NCI-H2029 (cell line): Measurements from ENCODE around the gene ADM5.
"Not testable (repeated sequence)": the region's sequence is repeated elsewhere in the genome, so short reads cannot be mapped to it uniquely, and the experiment has no call there.

ENCODE experiments used
- DNase-seq: peaks from one replicate; lab custom pipeline; 2025; lab: John Stamatoyannopoulos, UW

Gene ADM5

DNA sequence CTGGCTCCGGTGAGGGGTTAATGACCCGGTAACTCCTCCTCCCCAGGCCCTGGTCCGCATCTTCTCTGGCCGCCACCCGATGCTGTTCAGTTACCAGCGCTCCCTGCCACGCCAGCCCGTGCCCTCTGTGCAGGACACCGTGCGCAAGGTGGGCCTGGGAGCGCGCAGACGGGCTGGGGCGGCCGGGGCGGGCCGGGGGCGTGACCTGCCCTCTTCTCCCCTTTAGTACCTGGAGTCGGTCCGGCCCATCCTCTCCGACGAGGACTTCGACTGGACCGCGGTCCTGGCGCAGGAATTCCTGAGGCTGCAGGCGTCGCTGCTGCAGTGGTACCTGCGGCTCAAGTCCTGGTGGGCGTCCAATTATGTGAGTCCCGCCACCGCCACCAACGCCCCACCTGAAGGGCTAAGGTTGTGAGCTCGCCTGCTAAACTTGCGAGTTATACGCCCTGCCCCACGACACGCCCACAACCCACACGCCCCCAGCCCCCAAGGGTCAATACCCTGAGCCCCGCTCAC, 11.9 kb downstream of the ADM5 start:
- DNase-seq, result no peak

DNA sequence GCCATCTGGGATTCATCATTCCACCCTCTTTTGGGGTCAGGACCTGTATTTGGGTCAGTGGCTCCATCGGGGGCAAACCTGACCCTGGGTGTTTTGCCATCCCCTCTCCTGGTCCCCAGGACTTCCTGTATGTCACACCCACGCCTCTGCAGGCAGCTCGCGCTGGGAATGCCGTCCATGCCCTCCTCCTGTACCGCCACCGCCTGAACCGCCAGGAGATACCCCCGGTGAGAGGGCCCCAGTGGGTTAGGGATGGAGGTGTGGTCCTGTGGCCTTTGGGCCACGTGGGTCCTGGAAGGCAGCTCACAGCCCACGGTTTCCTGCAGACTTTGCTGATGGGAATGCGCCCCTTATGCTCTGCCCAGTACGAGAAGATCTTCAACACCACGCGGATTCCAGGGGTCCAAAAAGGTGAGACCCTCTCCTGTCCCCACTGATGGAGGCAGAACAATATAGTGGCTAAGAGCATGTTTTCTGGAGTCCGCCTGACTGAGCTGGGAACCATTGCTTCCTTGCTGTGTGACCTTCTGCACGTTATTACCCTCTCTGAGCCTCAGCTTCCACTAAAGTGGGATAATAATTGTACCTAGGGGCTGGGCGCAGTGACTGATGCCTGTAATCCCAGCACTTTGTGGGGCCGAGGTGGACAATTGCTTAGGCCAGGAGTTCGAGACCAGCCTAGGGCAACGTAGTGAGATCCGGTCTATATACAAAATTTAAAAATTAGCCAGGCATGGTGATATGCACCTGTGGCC, 15.7 kb downstream of the ADM5 start:
- no peak for DNase-seq

DNA sequence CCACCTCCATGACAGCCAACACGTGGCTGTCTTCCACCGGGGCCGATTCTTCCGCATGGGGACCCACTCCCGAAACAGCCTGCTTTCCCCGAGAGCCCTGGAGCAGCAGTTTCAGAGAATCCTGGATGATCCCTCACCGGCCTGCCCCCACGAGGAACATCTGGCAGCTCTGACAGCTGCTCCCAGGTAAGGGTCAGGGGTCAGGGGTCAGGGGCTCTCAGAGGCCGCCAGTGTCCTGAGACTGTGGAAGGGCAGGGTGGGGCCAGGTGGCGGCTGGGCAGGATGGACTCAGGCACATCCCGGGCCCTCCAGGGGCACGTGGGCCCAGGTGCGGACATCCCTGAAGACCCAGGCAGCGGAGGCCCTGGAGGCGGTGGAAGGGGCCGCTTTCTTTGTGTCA, 16.5 kb downstream of the ADM5 start:
- DNase-seq, result no peak

DNA sequence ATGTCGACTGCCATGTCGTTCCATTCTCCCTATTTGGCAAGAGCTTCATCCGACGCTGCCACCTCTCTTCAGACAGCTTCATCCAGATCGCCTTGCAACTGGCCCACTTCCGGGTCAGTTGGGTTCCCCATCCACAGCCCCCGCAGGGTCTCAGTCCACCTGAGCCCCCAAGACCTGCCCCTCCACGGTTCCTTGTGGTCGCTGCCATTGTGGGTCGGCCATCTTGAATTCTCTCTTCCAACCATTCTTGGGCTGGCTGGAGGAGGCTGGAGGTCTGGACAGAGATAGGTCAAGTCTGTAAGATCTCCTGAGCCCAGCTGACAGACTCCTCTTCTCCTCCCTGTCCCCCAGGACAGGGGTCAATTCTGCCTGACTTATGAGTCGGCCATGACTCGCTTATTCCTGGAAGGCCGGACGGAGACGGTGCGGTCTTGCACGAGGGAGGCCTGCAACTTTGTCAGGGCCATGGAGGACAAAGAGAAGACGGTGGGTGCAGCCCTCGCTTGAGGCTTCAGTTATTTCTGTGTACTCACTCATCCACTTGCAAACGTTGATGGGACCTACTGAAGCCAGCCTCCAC, 21.1 kb downstream of the ADM5 start:
- no peak for DNase-seq

DNA sequence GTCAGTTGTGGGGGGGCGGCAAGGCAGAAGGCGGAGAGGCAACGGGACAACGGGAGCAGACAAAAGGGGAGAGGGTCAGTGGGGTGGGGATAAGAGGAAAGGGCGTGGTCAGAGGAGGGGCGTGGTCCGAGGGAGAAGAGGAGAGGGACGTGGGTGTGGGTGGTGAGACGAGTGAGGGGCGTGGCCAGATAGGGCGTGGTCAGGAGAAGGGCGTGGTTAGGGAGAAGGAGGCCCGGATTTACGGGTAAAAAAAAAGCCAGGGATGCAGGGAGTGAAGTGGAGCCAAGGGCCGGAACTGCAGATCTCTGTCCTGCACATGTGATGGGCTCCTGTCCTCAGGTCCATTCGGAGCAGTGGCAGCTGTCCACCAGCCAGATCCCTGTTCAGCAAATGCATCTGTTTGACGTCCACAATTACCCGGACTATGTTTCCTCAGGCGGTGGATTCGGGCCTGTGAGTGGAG, 23.0 kb downstream of the ADM5 start:
- peak; percentile 2 for DNase-seq

DNA sequence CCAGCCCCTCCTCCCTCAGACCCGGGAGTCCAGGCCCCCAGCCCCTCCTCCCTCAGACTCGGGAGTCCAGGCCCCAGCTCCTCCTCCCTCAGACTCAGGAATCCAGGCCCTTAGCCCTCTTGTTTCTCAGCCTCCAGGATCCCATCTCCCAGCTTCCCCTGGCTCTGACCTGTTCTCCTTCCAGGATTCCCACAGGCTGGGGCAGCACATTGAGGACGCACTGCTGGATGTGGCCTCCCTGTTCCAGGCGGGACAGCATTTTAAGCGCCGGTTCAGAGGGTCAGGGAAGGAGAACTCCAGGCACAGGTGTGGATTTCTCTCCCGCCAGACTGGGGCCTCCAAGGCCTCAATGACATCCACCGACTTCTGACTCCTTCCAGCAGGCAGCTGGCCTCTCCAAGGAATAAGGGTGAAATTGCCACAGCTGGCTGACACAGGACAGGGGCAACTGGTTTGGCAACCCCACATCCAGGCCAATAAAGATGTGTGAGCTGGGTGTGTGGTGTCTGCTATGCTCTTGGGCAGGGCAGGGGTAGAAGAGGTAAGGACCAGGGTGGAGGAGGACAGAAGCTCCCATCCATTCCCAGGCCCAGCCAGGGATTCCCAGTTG, 23.9 kb downstream of the ADM5 start:
- no peak for DNase-seq

DNA sequence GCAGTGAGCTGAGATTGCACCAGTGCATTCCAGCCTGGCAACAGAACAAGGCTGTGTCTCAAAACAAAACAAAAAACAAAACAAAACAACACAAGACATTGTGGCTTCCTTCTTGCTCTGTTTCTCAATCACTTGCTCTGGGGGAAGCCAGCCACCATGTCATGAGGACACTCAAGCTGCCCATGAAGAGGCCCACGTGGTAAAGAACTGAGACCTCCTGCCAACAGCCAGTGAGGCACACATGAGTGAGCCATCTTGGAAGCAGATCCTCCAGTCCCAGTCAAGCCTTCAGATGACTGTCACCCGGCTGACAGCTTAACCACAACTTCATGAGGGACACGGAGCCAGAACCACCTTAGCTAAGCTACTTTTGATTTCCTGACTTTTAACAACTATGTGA, 26.8 kb downstream of the ADM5 start:
- no peak for DNase-seq

DNA sequence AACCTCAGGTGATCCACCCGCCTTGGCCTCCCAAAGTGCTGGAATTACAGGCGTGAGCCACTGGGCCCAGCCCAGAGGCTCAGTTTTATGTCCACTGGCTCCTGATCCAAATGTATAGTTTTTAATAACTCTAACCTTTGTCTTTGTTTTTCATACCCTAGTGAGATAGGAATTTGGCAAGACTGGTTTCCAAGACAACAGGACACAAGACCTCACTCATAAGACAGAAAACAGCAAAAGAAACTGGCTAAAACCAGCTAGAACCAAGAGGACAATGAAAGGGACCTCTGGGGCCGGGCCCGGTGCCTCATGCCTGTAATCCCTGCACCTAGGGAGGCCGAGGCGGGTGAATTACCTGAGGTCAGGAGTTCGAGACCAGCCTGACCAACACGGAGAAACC, 29.1 kb downstream of the ADM5 start:
- no peak for DNase-seq

DNA sequence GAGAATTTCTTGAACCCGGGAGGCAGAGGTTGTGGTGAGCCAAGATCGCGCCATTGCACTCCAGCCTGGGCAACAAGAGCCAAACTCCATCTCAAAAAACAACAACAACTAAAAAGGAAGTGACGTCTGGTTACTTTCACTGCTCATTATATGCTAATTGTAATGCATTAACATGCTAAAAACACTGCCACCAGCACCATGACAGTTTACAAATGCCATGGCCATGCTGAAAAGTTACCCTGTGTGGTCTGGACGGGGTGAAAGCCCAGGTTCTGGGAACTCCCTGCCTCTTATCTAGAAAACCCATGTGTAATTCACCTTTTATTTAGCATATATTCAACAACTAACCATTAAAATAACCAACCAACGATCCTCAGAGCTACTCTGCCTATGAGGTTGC, 29.6 kb downstream of the ADM5 start:
- DNase-seq, result no peak

DNA sequence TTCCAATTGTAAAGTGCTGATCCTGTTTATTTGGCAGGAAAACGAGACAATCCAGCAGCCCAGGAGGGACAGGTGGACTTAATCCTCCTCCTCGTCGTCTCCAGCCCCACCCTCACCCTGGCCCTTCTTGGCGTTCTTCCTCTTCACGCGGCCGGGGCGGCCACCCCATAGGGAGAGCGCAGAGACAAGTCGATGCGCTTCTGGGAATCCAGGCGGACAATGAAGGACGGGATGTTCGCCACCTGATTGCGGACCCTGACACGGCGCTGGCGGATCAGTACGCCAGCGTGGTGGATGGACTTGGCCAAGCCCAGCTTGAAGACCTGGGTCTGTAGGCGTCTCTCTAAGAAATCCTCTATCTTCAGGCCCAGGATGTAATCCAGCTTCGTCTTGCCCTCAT, 30.0 kb downstream of the ADM5 start:
- DNase-seq, result not testable (repeated sequence)

DNA sequence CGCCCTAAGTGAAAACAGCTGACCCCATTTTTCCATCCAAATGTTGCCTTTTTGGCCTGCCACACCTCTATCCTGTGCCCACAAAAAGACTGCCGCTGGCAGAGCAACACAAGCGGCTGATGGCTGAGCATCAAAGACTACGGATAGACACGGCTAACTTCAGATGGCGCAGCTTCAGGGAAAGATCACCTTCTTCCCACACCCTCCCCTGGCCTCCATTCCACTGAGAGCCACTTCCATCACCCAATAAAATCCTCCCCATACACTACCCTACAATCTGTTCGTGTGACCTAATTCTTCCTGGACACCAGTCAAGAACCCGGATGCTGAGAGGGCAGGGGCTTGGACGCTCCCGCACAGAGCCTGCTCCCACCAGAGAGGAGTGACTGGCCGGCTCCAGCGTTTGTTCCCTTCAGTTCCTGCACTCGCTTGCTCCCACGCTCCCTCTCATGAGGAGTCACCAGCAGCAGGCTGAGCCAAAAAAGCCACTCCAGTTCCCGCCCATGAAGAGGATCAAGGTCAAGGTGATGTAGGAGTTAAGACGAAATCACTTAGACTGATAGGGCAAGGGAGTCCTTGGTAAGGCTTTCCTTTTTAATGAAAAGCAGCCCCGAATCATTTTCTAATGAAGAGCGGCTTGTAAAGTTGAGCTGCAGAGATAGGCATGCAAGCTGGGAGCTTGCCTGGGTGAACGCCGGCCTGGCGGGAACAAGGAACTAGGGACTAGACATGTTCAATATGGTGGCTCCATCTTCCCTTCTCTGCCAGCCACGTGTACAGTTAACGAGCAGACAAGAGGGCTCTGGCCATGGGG, 38.0 kb downstream of the ADM5 start:
- DNase-seq, result no peak

DNA sequence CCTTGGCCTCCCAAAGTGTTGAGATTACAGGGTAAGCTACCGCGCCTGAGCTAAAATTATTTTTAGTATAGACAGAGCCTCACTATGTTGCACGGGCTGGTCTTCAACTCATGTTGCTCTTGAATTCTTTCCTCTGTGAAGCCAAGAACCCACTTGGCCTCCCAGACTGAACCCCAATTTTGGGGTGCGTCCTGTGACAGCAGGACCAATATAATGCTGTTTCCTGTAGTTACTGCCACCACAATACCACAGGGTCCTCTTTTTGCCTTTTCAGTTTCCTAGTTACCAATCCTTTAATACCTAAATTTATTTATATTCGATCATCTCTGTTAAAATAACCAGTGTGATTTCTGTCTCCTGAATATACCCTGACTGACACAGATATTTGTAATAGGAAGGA, 40.8 kb downstream of the ADM5 start:
- DNase-seq, result no peak

DNA sequence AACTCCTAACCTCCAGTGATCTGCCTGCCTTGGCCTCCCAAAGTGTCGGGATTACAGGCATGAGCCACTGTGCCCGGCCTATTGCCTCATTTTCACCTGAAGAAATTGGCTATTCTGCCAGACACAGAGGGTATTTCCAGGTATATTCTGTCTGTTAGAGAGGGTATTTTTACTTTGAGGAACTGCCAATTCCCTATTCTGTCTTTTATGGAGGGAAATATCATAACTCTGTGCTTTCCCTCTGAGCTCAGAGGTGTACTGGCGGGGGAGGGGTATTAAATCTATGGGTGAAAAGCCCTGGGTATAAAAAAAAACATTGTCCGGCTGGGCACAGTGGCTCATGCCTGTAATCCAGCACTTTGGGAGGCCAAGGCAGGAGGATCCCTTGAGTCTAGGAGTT, 48.9 kb downstream of the ADM5 start:
- no peak for DNase-seq

DNA sequence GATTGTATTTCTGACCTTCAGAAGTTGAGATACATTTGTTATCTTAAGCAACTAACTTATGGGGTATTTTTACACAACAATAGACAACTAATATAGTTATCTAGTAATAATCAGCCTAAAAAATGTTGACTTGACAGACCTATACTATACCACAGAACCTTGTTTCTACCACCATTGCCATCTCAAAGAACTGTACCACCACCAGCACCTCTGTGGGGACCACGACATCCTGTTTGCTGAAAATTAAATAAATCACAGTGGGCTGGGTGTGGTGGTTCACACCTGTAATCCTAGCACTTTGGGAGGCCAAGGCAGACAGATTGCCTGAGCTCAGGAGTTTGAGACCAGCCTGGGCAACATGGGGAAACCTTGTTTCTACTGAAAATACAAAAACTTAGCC, 49.7 kb downstream of the ADM5 start:
- DNase-seq, result no peak

DNA sequence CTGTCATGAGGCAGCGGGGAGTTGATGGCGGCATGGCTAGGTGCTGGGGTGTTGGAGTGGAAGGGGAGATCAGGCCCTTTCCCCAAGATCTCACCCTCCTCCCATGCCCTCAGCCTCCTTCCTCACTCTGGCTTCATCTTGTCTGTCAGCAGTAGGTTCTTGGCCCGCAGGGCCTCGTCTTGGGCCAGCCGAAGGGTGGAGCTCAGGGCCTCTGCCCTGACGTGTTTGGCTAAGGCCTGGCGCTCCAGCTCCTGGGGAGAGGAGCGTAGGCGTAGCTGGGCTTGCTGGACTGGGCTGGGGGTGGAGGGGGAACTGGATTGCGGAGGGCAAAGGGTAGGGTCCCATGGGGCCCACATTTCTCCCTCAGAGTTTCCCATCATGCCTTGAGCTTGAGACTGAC, 50.5 kb downstream of the ADM5 start:
- no peak for DNase-seq
